ENCODE data around the gene AGPS. TPM values are rescaled to one million over a fixed set of nuclear protein-coding genes. Genes with fewer than 3 reads are reported as not detected.

The AGPS gene
- total RNA-seq, 2 experiments from 2014 or later: 2.1 to 9.6 TPM

GRCh38 chr2:177397481-177398289 lies 5.1 kb downstream of the AGPS start:
- POLR2A ChIA-PET: interaction anchor here (0.5 to 0.6 kb wide), 2 partner anchors 1646 to 1854 kb away, joined by 3 read pairs; no protein-coding TSS in a partner anchor
- CTCF ChIA-PET (ENCODE audit: unreplicated experiment): no interaction called here
- Histone ChIP-seq H4K20me1 (ENCODE audit: insufficient read depth, low read length) (no peaks in the 10 kb centered on the region), H3K4me2 (ENCODE audit: low read length) (no peak overlapping the region), H3K27ac (ENCODE audit: low read depth, low read length, poor library complexity, severe bottlenecking) (no peak overlapping the region), H3K4me1 (ENCODE audit: insufficient read depth, low read length, poor library complexity, severe bottlenecking) (no peaks in the 10 kb centered on the region), H3K79me2 (ENCODE audit: insufficient read depth, low read depth, low read length) (no peaks in the 10 kb centered on the region), H3K4me3 (ENCODE audit: low read depth, low read length, poor library complexity, severe bottlenecking) (no peak overlapping the region), H3K36me3 (ENCODE audit: insufficient read depth, low read length) (no peaks in the 10 kb centered on the region), H3K9me3 (ENCODE audit: low read length) (no peaks in the 10 kb centered on the region), H3K9me2 (ENCODE audit: insufficient read depth, low read length) (no peaks in the 10 kb centered on the region), H2AFZ (ENCODE audit: low read length) (no peak overlapping the region)
- DNase-seq (ENCODE audit: low spot score): no peak
- TF ChIP-seq EZH2phosphoT487 (IDR thresholded peaks at IDR 0.05; ENCODE audit: borderline replicate concordance, low read depth, low read length): no peak
- no peak for TF ChIP-seq CTCF (conservative IDR thresholded peaks at IDR 0.05; ENCODE audit: low read length)
- no TSS peak for BruUV-seq (replicated peaks)
- intact Hi-C loops (cut with micrococcal nuclease; ENCODE audit: unreplicated experiment): no loop called here

- no peak for DNase-seq (ENCODE audit: low spot score)
- ChIA-PET POLR2A (interaction anchor here (0.5 to 0.6 kb wide), 2 partner anchors 1646 to 1855 kb away, joined by 3 read pairs; no protein-coding TSS in a partner anchor), CTCF (ENCODE audit: unreplicated experiment) (no interaction called here)
- Histone ChIP-seq H3K4me3 (ENCODE audit: low read depth, low read length, poor library complexity, severe bottlenecking) (no peak overlapping the region), H3K9me2 (ENCODE audit: insufficient read depth, low read length) (no peaks in the 10 kb centered on the region), H3K9me3 (ENCODE audit: low read length) (no peaks in the 10 kb centered on the region), H3K4me2 (ENCODE audit: low read length) (no peak overlapping the region), H3K4me1 (ENCODE audit: insufficient read depth, low read length, poor library complexity, severe bottlenecking) (no peaks in the 10 kb centered on the region), H2AFZ (ENCODE audit: low read length) (no peak overlapping the region), H3K27ac (ENCODE audit: low read depth, low read length, poor library complexity, severe bottlenecking) (no peak overlapping the region), H3K79me2 (ENCODE audit: insufficient read depth, low read depth, low read length) (no peaks in the 10 kb centered on the region), H4K20me1 (ENCODE audit: insufficient read depth, low read length) (no peaks in the 10 kb centered on the region), H3K36me3 (ENCODE audit: insufficient read depth, low read length) (no peaks in the 10 kb centered on the region)
- TF ChIP-seq EZH2phosphoT487 (IDR thresholded peaks at IDR 0.05; ENCODE audit: borderline replicate concordance, low read depth, low read length): no peak
- no peak for TF ChIP-seq CTCF (conservative IDR thresholded peaks at IDR 0.05; ENCODE audit: low read length)
- intact Hi-C loops (cut with micrococcal nuclease; ENCODE audit: unreplicated experiment): no loop called here
- BruUV-seq (replicated peaks): no TSS peak
Measured at GRCh38 chr2:177398290-177398683, 5.7 kb downstream of the AGPS start.

DNA sequence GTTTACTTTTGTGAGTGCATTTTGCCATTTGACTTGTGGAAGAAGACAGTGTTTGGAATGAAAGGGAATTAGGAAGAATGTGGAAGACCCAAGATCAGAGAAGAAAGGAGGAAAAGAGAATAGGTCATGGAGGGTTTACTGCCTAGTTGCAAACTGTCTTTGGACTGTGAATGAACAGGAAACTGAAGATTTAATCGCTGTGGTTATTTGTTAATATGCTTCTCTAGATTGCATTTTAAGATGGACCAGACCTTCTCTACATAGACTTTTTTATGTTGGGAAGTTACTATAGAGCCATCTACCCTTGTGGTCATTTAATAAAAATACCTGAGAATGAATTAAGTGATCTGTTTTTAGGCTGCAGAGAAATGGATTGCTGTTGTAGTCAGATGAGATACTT lies 6.2 kb downstream of the AGPS start:
- no peaks in the 10 kb centered on the region for H3K36me3 ChIP-seq (ENCODE audit: insufficient read depth, low read length)
- BruUV-seq (replicated peaks): no TSS peak
- TF ChIP-seq EZH2phosphoT487 (IDR thresholded peaks at IDR 0.05; ENCODE audit: borderline replicate concordance, low read depth, low read length): no peak
- TF ChIP-seq CTCF (conservative IDR thresholded peaks at IDR 0.05; ENCODE audit: low read length): no peak
- no peaks in the 10 kb centered on the region for H3K9me3 ChIP-seq (ENCODE audit: low read length)
- DNase-seq (ENCODE audit: low spot score): no peak
- ChIA-PET POLR2A (no interaction called here), CTCF (ENCODE audit: unreplicated experiment) (no interaction called here)
- H3K4me3 ChIP-seq (ENCODE audit: low read depth, low read length, poor library complexity, severe bottlenecking): no peak overlapping the region
- no peaks in the 10 kb centered on the region for H3K9me2 ChIP-seq (ENCODE audit: insufficient read depth, low read length)
- H3K79me2 ChIP-seq (ENCODE audit: insufficient read depth, low read depth, low read length): no peaks in the 10 kb centered on the region
- H4K20me1 ChIP-seq (ENCODE audit: insufficient read depth, low read length): no peaks in the 10 kb centered on the region
- H3K4me1 ChIP-seq (ENCODE audit: insufficient read depth, low read length, poor library complexity, severe bottlenecking): no peaks in the 10 kb centered on the region
- intact Hi-C loops (cut with micrococcal nuclease; ENCODE audit: unreplicated experiment): no loop called here
- no peak overlapping the region for H3K4me2 ChIP-seq (ENCODE audit: low read length)
- no peak overlapping the region for H2AFZ ChIP-seq (ENCODE audit: low read length)
- H3K27ac ChIP-seq (ENCODE audit: low read depth, low read length, poor library complexity, severe bottlenecking): no peak overlapping the region
